K562 (cell line): ENCODE results near the gene NUMB. TPM values are rescaled to one million over a fixed set of nuclear protein-coding genes. Genes with fewer than 3 reads are reported as not detected.

Source experiments
- ATAC-seq: fragments of 200-7000 bp; cut with Tn5 transposase; 3 replicates; pipeline ENCODE4 v1.9.1; 2020; ENCODE audit warnings: moderate library complexity
- BruUV-seq: library from RNA; stranded (reverse); fragments of 400-500 nt; replicated peaks from 2 replicates; lab custom pipeline; 2021; lab: Mats Ljungman, UMichigan
- CTCF ChIA-PET: fragments of 300-600 bp; formaldehyde crosslinking; extraction: SDS; loops from one replicate; lab custom pipeline; 2021; ENCODE audit warnings: low intra/inter-chr PET ratio; lab: Yijun Ruan, JAX
- POLR2A ChIA-PET: fragments of 300-600, 350-650 bp; sonication (Branson Sonifier 250); formaldehyde crosslinking; extraction: SDS; loops from one replicate; lab custom pipeline; 2021; ENCODE audit warnings: antibody characterized with exemption, inconsistent platforms; lab: Yijun Ruan, JAX
- DNase-seq, 4 experiments: peaks; one replicate each; pipeline versions ENCODE4 v3.0.0 to v3.0.0-alpha.2; 2011 to 2018; ENCODE audit warnings: low spot score in 3 of 4, mixed read lengths in 3 of 4; ENCODE audit errors: extremely low read depth in 1 of 4
- FAIRE-seq: peaks from 2 replicates; lab custom pipeline; 2011; peaks lifted over from hg19 to GRCh38; lab: Jason Lieb, UNC
- H2AFZ ChIP-seq: 2 replicates; pipeline ENCODE4 v1.6.0; 2011; ENCODE audit warnings: low read depth, low read length, control low read depth, inconsistent platforms
- H3K27ac ChIP-seq: fragments of 200-600 bp; 3 replicates; pipeline ENCODE4 v1.8.0; 2011; ENCODE audit warnings: low read depth, mild to moderate bottlenecking, control low read depth, inconsistent platforms, low read length, moderate library complexity, mixed read lengths; ENCODE audit errors: extremely low read depth
- H3K27me3 ChIP-seq, 2 experiments: fragments of 300-600 bp in 1 of 2; 2 replicates in 1 of 2; 3 replicates in 1 of 2; pipeline versions ENCODE4 v1.6.0 to v1.8.0; 2011; ENCODE audit warnings: inconsistent platforms in 2 of 2, low read length in 2 of 2, mild to moderate bottlenecking in 1 of 2, mixed read lengths in 1 of 2, moderate library complexity in 1 of 2; ENCODE audit not compliant: control insufficient read depth in 2 of 2, insufficient read depth in 2 of 2
- H3K36me3 ChIP-seq: fragments of 300-600 bp; 3 replicates; pipeline ENCODE4 v1.8.0; 2011; ENCODE audit warnings: mild to moderate bottlenecking, low read length, inconsistent platforms; ENCODE audit not compliant: control insufficient read depth, insufficient read depth
- H3K4me1 ChIP-seq, 2 experiments: fragments of 200-600 bp in 1 of 2; replicated peaks in 1 of 2; 2 replicates in 1 of 2; 3 replicates in 1 of 2; pipeline versions ENCODE4 v1.5.1 to v1.8.0; 2011; ENCODE audit warnings: inconsistent platforms in 2 of 2, low read length in 2 of 2, mild to moderate bottlenecking in 1 of 2, mixed read lengths in 1 of 2, moderate library complexity in 1 of 2; ENCODE audit not compliant: control insufficient read depth in 2 of 2, insufficient read depth in 2 of 2
- H3K4me2 ChIP-seq: 2 replicates; pipeline ENCODE4 v1.6.1; 2011; ENCODE audit warnings: low read length, control low read depth, inconsistent platforms, mixed read lengths; ENCODE audit not compliant: insufficient read depth
- H3K4me3 ChIP-seq: fragments of 200-600 bp; sonication (generic), shearing (Covaris generic); 2 replicates; pipeline ENCODE4 v1.5.1; 2016; ENCODE audit warnings: control low read depth, inconsistent platforms
- H3K79me2 ChIP-seq: fragments of 200-600 bp; 3 replicates; pipeline ENCODE4 v1.8.0; 2011; ENCODE audit warnings: low read length, inconsistent platforms; ENCODE audit not compliant: control insufficient read depth, insufficient read depth
- H3K9ac ChIP-seq, 2 experiments: 2 replicates each; pipeline versions ENCODE4 v1.6.0 to v1.6.1; 2011; ENCODE audit warnings: low read depth in 2 of 2, low read length in 2 of 2, control low read depth in 1 of 2, inconsistent platforms in 1 of 2, mild to moderate bottlenecking in 1 of 2, mixed read lengths in 1 of 2; ENCODE audit not compliant: insufficient read depth in 1 of 2
- H3K9me1 ChIP-seq: one replicate; pipeline ENCODE4 v1.6.0; 2011; ENCODE audit warnings: inconsistent platforms, mild to moderate bottlenecking, low read length, moderate library complexity; ENCODE audit not compliant: control insufficient read depth, insufficient read depth
- H3K9me3 ChIP-seq: replicated peaks from 2 replicates; pipeline ENCODE4 v1.5.1; 2011; ENCODE audit warnings: low read depth, low read length, inconsistent platforms; ENCODE audit not compliant: control insufficient read depth, insufficient read depth
- H4K20me1 ChIP-seq: replicated peaks from 2 replicates; pipeline ENCODE4 v1.6.1; 2011; ENCODE audit warnings: low read length, inconsistent platforms, mixed read lengths; ENCODE audit not compliant: control insufficient read depth, insufficient read depth
- BRD4 ChIP-seq: fragments of 200-600 bp; sonication (generic); IDR thresholded peaks from 2 replicates; pipeline ENCODE4 v1.6.1; 2017; ENCODE audit warnings: inconsistent platforms
- CTCF ChIP-seq, 3 experiments: IDR thresholded peaks in 2 of 3; conservative IDR thresholded peaks in 1 of 3; 2 replicates each; pipeline ENCODE4 v1.5.1; 2011 to 2012; ENCODE audit warnings: low read length in 3 of 3, mild to moderate bottlenecking in 3 of 3, control low read depth in 2 of 3, improper control_type of control experiment in 1 of 3, inconsistent platforms in 1 of 3, low read depth in 1 of 3, mixed read lengths in 1 of 3, moderate library complexity in 1 of 3; ENCODE audit not compliant: insufficient read depth in 2 of 3
- DACH1 ChIP-seq: fragments of 450-650 bp; IDR thresholded peaks from 2 replicates; pipeline ENCODE4 v1.6.1; 2018; ENCODE audit not compliant: partially characterized antibody
- ELF1 ChIP-seq: fragments of 200-800 bp; sonication (Bioruptor generic); IDR thresholded peaks from 2 replicates; pipeline ENCODE4 v1.6.1; 2016; ENCODE audit warnings: missing genetic modification characterization, missing compliant biosample characterization
- ELK3 ChIP-seq: fragments of 450-650 bp; formaldehyde crosslinking; IDR thresholded peaks from 2 replicates; pipeline ENCODE4 v1.4.0; 2020; ENCODE audit warnings: mild to moderate bottlenecking
- HDAC3 ChIP-seq: fragments of 450-650 bp; IDR thresholded peaks from 2 replicates; pipeline ENCODE4 v1.6.1; 2018; ENCODE audit warnings: borderline replicate concordance, mild to moderate bottlenecking, moderate library complexity; ENCODE audit not compliant: partially characterized antibody
- IRF9 ChIP-seq: fragments of 450-650 bp; IDR thresholded peaks from 2 replicates; pipeline ENCODE4 v1.6.1; 2016; ENCODE audit warnings: missing biosample characterization, missing genetic modification characterization
- KLF1 ChIP-seq: fragments of 450-650 bp; IDR thresholded peaks from 2 replicates; pipeline ENCODE4 v1.6.1; 2016; ENCODE audit warnings: missing genetic modification characterization, missing compliant biosample characterization
- MAZ ChIP-seq, 2 experiments: fragments of 450-650 bp in 1 of 2; sonication (generic) in 1 of 2; formaldehyde crosslinking; IDR thresholded peaks in 1 of 2; conservative IDR thresholded peaks in 1 of 2; 2 replicates each; pipeline versions ENCODE4 v1.4.0 to v1.5.0; 2020; ENCODE audit warnings: mild to moderate bottlenecking in 1 of 2, missing genetic modification reagents in 1 of 2
- MCM3 ChIP-seq: fragments of 450-650 bp; IDR thresholded peaks from 2 replicates; pipeline ENCODE4 v1.6.1; 2016
- PURB ChIP-seq: sonication (generic); formaldehyde crosslinking; IDR thresholded peaks from 2 replicates; pipeline ENCODE4 v1.9.0; 2021; ENCODE audit warnings: low read depth, mild to moderate bottlenecking, missing genetic modification reagents
- RBM22 ChIP-seq: fragments of 200-400 bp; formaldehyde crosslinking; IDR thresholded peaks from 2 replicates; pipeline ENCODE4 v1.6.1; 2018; ENCODE audit warnings: low read length, low read depth; ENCODE audit not compliant: poor library complexity, severe bottlenecking
- TARDBP ChIP-seq: fragments of 450-650 bp; IDR thresholded peaks from 2 replicates; pipeline ENCODE4 v1.6.1; 2016
- TBL1XR1 ChIP-seq, 2 experiments: IDR thresholded peaks; 2 replicates each; pipeline ENCODE4 v1.6.1; 2012; ENCODE audit warnings: improper control_type of control experiment in 2 of 2, low read length in 2 of 2, mild to moderate bottlenecking in 1 of 2
- ZFPM2 ChIP-seq: fragments of 250-450 bp; sonication (Bioruptor Pico); IDR thresholded peaks from 2 replicates; pipeline ENCODE4 v1.5.1; 2022; ENCODE audit warnings: mild to moderate bottlenecking
- ZNF134 ChIP-seq: fragments of 250-450 bp; sonication (Bioruptor Pico); conservative IDR thresholded peaks from 2 replicates; pipeline ENCODE4 v1.4.0; 2020
- ZNF76 ChIP-seq: fragments of 250-450 bp; sonication (Bioruptor Pico); IDR thresholded peaks from 2 replicates; pipeline ENCODE4 v1.4.0; 2020; ENCODE audit warnings: mild to moderate bottlenecking, moderate library complexity, borderline replicate concordance
- WGBS: fragments of 100-300 bp; shearing (Covaris generic); methylation state at CpG from one replicate; pipeline ENCODE4 v1.1.6; 2016; ENCODE audit warnings: low coverage, mixed read lengths; ENCODE audit not compliant: insufficient coverage; ENCODE audit errors: missing lambda C conversion rate; 5-methylcytosine and 5-hydroxymethylcytosine counted together
- in situ Hi-C: fragments of 300-500 bp; cut with MboI; formaldehyde crosslinking; loops from 4 replicates; pipeline ENCODE4 v1.15.0; 2018; ENCODE audit warnings: inconsistent platforms, mixed read lengths
- intact Hi-C: fragments of 100-400 bp; cut with micrococcal nuclease; formaldehyde crosslinking; loops from 2 replicates; pipeline ENCODE4 v1.14.2; 2022
- polyA plus RNA-seq, 8 experiments: library from polyadenylated mRNA; depleted of rRNA in 4 of 8; stranded (reverse) in 5 of 8; unstranded in 3 of 8; fragments of >200 nt; fragmentation: Nextera tagmentation in 2 of 8; fragmentation: Illumina TruSeq in 1 of 8; extraction: Ambion mirVana in 2 of 8; extraction: Trizol in 1 of 8; gene quantifications; 2 replicates each; pipeline versions ENCODE4 v1.2.1 to v1.2.3, GENCODE V29; 2011 to 2014; ENCODE audit warnings: inconsistent platforms in 1 of 8, missing spikeins in 1 of 8
- total RNA-seq, 7 experiments: library from RNA; depleted of rRNA in 6 of 7; stranded (reverse); fragments of >200 nt in 6 of 7; fragmentation: Illumina TruSeq in 2 of 7; extraction: Trizol in 2 of 7; gene quantifications; 2 replicates each; pipeline versions ENCODE4 v1.2.1 to v1.2.3, GENCODE V29; 2011 to 2021; ENCODE audit warnings: low replicate concordance in 1 of 7

The NUMB gene
- total and polyA plus RNA-seq, 9 of the 15 experiments (the other 6 are each of a cell fraction or from before 2014, with no cell fraction given): 13.5 to 54.0 (median 32.3) TPM

GRCh38 chr14:73461478-73462047, 3.2 kb upstream of the NUMB start:
- Histone ChIP-seq H3K9me3 (no peaks in the 10 kb centered on the region), H3K4me3 (no peak overlapping the region; the same call in 1 of the 2 replicates), H3K4me1 (peaks cover 26 to 50% of the 10 kb centered on the region in 2 experiments), H3K27me3 (no peaks in the 10 kb centered on the region), H3K9ac (peak overlapping the region in 1 of 2 experiments; percentile 52; a peak in 3 of 4 replicates), H3K4me2 (peak overlapping the region; percentile 68)
- ATAC-seq: no peak
- in situ Hi-C loops: loop anchor here (25.0 kb wide), 2 partner anchors 424 to 949 kb away; partner anchors contain the start of gene ZFYVE1
- no peak for FAIRE-seq
- DNase-seq: peak in 1 of 4 experiments; percentile 30
- CTCF ChIA-PET: no interaction called here
- TF ChIP-seq DACH1: no peak
- TF ChIP-seq ZNF134 (CRISPR knock-in tag): no peak
- TF ChIP-seq BRD4: no peak
- no peak for TF ChIP-seq PURB
- no peak for TF ChIP-seq ZNF76
- TF ChIP-seq TARDBP: no peak
- no peak for TF ChIP-seq KLF1 (tag)
- no peak for TF ChIP-seq MAZ (CRISPR knock-in tag; conservative IDR thresholded peaks at IDR 0.05 in 1 of 2, IDR thresholded peaks at IDR 0.05 in 1 of 2)
- TF ChIP-seq RBM22: no peak
- no peak for TF ChIP-seq ELF1 (tag)
- TF ChIP-seq IRF9 (tag): no peak
- TF ChIP-seq MCM3: no peak
- no peak for TF ChIP-seq TBL1XR1 (IDR thresholded peaks at IDR 0.05; ENCODE audit: low read length in 2 of 2)
- TF ChIP-seq CTCF (IDR thresholded peaks at IDR 0.05 in 2 of 3, conservative IDR thresholded peaks at IDR 0.05 in 1 of 3; ENCODE audit: insufficient read depth in 2 of 3, low read depth in 1 of 3, low read length in 3 of 3): no peak
- TF ChIP-seq HDAC3: no peak
- no peak for TF ChIP-seq ELK3 (CRISPR knock-in tag)
- no peak for TF ChIP-seq ZFPM2 (CRISPR knock-in tag)
- TF ChIP-seq, all 486 proteins: peak for 0
- 4% methylated on average over 6 of the region's 6 CpGs for WGBS
- Histone ChIP-seq H3K79me2 (peaks cover 19% of the 10 kb centered on the region), H2AFZ (peak overlapping the region; percentile 96), H3K27ac (peak overlapping the region; percentile 48), H4K20me1 (no peaks in the 10 kb centered on the region), H3K9me1 (no peaks in the 10 kb centered on the region), H3K36me3 (no peaks in the 10 kb centered on the region)
- POLR2A ChIA-PET: interaction anchor here (1.0 to 2.6 kb wide), 4 partner anchors 8 to 267 kb away, joined by 3 to 11 read pairs (median 4); no protein-coding TSS in a partner anchor
- BruUV-seq: no TSS peak
- intact Hi-C loops: loop anchor here (10.0 kb wide), 1 partner anchor 537 kb away; the partner anchor contains the start of gene DCAF4
